Measurements from ENCODE around the gene BCAS1.

- TF ChIP-seq CTCF (IDR thresholded peaks at IDR 0.05; ENCODE audit: low read depth, low read length) (no peak), EZH2phosphoT487 (IDR thresholded peaks at IDR 0.05; ENCODE audit: low read depth) (no peak)
These were observed 102.9 kb downstream of the BCAS1 start for GRCh38 chr20:53967527-53967926.

All from OCI-LY3 (cell line).